NCI-H2196 treated with DMSO at 0.1 percent for 48 hours (cell line): Measurements from ENCODE around the gene XRCC2.
"Not testable (repeated sequence)": the region's sequence is repeated elsewhere in the genome, so short reads cannot be mapped to it uniquely, and the experiment has no call there.

Source experiments
- DNase-seq: peaks from one replicate; lab custom pipeline; 2025; ENCODE audit not compliant: unreplicated experiment; lab: John Stamatoyannopoulos, UW

XRCC2 gene

DNA sequence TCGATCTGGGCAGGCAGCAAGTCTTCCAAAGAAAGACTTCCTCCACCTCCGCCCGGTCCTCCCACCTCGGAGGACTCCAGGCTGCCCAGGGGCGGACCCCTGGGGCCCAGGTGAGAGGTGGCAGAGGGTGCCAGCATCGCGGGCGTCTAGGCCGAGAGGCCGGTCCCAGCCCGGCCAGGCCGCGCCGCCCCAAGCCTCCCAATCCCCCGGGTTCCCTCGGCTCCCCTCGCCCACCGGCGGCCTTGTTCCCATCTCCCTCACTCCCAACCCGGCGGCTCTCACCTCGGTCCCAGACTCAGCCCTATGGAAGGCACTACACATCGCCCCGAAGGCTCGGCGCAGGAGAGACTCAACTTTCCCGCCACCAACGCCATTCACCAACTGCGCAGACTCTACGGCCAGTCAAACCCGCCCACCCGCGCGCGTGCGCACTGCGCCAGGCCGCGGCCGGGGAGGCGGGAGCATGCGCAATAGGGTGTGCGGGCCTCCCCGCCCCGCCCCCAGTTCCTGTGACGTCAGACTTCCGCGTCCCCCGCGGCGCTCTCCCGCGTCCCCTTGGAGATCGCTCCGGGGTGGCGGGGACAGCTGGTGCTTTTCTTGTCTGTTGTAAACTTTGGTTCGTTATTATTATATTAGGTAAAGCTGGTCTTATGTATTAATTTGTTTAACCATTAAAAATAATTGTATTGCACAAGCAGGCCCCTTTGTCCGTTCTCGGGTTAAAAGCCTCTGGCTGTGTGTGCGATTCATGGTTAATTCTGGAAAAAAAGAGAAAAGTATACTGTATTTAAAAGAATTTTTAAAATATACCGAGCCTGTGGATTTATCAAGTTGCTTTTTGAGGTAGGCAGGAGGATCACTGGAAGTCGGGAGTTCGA is at the start of gene XRCC2:
TSS of gene XRCC2 (minus strand) at position 383 of the 878 bp plus-strand sequence. CDS start at position 321, 62 bp downstream.
- DNase-seq, result peak; percentile 49

DNA sequence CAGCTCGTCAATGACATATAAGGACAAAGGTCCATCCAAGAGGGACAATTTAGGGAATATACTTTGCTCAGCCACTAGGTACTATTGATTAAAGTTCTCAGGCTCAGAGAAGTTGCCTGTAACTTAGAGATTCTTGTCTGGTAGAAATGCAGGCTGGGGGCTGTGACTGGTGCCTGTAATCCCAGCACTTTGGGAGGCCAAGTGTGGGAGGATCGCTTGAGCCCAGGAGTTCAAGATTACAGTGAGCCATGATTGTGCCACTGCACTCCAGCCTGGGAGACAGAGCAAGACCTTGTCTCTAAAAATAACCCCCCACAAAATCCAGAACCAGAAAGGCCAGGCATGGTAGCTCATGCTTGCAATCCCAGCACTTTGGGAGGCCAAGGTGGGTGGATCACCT is 47.4 kb upstream of the XRCC2 start:
- no peak for DNase-seq

DNA sequence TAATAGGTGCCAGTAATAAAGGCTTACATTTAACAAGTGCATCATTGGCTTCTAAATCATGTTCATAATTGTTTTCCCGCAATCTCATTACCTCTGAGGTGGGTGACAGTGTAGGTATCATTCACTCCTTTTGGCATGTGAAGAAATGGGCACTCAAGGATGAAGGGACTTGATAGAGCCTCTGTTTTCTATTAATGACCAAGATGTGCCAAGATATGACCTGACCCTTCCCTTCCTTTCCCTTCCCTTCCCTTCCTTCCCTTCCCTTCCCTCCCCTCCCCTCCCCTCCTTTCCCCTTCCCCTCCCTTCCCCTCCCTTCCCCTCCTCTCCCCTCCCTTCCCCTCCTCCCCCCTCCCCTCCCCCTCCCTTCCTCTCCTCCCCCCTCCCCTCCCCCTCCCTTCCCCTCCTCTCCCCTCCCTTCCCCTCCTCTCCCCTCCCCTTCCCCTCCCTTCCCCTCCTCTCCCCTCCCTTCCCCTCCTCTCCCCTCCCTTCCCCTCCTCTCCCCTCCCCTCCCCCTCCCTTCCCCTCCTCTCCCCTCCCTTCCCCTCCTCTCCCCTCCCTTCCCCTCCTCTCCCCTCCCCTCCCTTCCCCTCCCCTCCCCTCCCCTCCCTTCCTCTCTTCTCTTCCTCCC is 36.6 kb upstream of the XRCC2 start:
- DNase-seq, result not testable (repeated sequence)

DNA sequence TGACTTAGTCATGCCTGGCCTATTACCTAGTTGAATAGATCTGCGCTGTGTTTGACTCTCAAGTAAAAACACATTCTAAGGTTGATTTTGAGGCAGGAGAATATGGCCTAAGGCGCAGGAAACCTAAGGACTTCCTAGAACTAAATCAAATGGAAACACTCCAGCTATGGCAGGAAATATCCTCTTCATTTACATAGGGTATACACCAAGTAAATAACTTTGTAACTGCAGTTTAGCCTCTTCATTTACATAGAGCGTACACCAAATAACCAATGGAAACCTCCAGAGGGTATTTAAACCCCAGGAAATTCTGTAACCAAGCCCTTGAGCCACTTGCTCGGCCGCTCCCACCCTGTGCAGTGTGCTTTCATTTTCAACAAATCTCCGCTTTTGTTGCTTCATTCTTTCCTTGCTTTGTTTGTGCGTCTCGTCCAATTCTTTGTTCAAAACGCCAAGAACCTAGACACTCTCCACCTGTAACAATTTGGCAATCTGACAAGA is 35.6 kb upstream of the XRCC2 start:
- DNase-seq, result no peak

DNA sequence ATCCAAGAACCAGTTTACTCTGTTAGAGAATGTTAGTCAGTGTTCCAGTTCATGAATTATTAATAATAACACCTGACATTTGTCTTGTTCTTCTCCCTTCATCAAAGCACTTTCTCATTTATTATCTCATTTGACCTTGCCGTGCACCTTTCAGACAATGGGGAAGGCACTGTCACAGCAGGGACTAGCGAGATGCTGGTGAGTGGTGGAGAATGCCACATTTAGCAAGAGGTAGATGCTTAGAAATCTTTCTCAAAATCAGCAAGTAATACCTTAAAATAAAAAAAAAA is 34.2 kb upstream of the XRCC2 start:
- DNase-seq, result no peak

- no peak for DNase-seq
Observed at GRCh38 chr7:152709287-152710152, 33.6 kb upstream of the XRCC2 start.

DNA sequence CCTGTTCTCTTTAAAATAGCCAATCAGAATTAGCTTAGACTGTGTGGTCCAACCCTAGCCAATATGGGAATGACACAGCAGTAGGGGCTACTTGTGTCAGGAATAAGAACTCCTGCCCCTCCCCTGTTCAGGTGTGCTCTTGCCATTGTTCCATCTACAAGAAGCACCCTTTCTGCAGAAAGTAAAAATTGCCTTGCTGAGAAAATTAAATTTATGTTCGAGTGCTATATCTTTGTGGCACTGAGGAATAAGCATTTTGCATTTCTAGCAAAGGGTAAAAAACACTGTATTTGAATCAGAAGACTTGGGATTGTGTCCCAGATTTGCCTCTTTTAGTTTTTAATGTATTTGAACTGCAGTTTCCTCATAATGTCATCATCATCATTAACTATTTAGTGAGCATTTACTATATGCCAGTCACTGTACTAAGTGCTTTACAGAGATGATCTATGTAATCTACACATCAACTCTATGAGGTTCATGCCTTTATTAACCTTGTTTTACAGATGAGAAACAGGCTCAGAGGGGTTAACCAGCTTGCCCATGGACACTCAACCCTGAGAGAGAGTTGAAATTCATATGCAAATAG is 28.9 kb upstream of the XRCC2 start:
- DNase-seq, result no peak

GRCh38 chr7:152699079-152699478 is 23.1 kb upstream of the XRCC2 start:
- no peak for DNase-seq

DNA sequence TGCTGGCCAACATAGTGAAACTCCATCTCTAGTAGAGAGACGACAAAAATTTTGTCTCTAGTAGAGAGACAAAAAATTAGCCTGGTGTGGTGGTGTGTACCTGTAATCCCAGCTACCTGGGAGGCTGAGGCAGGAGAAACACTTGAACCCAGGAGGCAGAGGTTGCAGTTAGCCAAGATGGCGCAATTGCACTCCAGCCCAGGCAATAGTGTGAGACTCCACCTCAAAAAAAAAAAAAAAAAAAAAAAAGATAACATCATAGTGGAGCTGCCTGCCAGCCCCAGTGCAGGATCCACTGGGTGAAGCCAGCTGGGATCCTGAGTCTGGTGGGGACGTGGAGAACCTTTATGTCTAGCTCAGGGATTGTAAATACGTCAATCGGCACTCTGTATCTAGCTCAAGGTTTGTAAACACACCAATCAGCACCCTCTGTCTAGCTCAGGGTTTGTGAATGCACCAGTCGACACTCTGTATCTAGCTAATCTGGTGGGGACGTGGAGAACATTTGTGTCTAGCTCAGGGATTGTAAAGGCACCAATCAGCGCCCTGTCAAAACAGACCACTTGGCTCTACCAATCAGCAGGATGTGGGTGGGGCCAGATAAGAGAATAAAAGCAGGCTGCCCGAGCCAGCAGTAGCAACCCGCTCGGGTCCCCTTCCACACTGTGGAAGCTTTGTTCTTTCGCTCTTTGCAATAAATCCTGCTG is 21.5 kb upstream of the XRCC2 start:
- DNase-seq, result not testable (repeated sequence)

DNA sequence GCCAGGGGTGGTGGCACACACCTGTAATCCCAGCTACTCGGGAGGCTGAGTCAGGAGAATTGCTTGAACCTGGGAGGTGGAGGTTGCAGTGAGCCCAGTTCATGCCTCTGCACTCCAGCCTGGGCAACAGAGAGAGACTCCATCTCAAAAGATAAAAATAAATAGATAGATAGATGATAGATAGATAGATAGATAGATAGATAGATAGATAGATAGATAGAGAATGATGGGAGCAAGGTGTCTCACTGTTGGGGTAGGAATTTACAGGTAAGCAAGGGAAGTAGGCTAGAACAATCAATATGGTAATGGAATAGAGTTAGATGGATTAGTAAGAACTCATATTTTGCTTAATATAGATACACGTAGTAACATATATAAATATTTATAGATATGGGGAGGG is 16.3 kb upstream of the XRCC2 start:
- not testable (repeated sequence) for DNase-seq

- DNase-seq, result no peak
Observed at GRCh38 chr7:152683297-152683696, 7.4 kb upstream of the XRCC2 start.

DNA sequence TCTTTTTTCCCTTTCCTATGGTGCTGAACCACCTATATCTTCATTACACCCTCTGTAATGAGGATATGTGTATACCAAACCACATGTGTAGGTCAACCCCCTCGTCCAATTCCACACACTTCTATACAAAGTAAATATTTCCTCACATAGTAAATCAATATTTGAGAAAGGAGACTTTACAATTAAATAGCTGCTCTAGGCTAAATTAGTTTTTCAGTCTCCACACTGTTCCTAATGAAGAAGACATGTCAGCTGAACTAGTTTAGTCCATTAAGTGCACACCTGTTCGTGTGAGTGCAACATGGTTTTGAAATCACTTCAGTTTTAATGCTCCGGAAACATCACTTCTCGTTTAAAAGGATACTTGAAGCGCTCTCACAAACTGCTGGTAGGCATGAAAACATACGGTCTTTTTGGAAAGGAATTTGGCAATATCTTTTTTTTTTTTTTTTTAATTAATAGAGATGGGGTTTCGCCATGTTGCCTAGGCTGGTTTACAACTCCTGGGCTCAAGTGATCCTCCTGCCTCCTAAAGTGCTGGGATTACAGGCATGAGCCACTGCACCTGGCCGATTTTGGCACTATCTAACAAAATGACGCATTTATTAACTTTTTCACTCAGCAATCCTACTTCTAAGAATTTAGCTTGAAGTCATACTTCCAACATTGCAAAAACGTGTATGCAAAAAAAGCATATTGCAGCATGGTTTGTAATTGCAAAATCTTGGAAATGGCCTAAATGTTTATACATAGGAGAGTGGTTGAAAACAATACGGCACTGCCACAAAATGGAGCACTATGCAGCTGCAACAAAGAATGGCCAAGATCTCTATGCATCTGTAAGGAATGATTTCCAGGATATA is 2.1 kb upstream of the XRCC2 start:
- no peak for DNase-seq

- no peak for DNase-seq
Observed at GRCh38 chr7:152674860-152675758, 832 bp downstream of the XRCC2 start.

DNA sequence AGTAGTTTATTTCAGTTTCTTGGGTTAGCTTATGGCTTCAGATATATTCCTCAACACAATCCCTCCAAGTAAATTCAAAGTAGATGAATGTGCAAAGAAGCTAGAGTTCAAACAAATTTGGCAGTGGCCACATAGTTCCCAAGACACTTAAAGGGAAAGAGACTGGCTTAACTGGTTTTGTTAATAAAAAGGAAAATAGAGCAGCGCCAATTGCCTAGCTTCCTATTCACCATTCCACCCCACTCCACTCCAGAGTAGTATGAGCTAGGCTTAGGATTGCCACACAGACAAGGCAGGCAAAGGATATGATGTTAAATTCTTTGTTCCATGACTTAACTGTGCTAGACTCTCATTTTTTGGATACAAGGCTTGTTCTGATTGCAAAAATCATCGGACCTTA is 2.0 kb downstream of the XRCC2 start:
- no peak for DNase-seq

GRCh38 chr7:152672626-152673025 is 3.3 kb downstream of the XRCC2 start:
- no peak for DNase-seq

DNA sequence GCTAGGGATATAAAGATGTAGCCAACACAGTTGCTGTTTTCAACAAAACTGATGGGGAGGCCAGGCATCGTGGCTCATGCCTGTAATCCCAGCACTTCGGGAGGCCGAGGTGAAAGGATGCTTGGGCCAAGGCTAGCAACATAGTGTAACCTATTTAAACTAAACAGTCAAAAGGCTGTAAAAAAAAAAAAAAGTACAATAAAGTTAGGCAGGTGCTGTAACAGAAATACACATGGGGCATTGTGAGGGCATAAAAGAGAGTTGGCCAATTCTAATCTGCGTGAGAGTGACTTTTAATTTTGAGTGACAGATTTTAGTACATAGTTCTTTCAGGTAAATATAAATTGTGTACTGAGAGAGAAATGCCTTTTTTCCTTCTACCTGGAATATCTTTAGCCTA is 6.2 kb downstream of the XRCC2 start:
- no peak for DNase-seq

- no peak for DNase-seq
Observed at GRCh38 chr7:152668975-152669374, 7.0 kb downstream of the XRCC2 start.

DNA sequence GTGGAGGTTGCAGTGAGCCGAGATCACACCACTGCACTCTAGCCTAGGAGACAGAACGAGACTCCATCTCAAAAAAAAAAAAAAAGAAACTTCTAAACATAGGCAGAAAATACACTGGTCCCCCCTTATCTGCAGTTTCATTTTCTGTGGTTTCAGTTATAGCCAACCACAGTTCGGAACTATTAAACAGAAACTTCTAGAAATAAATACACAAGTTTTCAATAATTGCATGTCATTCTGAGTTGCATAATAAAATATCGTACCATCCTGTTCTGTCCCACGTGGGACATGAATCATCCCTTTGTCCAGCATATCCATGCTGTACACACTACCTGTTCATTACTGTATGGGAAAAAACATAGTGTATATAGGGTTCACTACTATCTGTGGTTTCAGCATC is 8.0 kb downstream of the XRCC2 start:
- no peak for DNase-seq

DNA sequence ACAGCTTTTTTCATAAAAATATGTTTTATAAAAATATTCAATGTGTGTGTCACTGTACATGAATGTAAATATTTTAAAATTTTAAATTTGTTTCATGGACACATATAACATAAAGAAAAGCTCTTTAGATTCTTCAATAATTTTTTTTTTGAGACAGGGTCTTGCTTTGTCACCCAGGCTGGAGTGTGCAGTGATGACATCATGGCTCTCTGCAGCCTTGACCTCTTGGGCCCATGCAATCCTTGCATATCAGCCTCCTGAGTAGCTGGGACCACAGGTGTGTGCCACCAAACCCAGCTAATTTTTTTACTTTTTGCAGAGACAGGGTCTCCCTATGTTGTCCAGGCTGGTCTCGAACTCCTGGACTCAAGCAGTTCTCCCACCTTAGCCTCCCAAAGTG is 9.9 kb downstream of the XRCC2 start:
- DNase-seq, result no peak
